Erythroblast (primary cell): ENCODE results near the gene UBE2G2.

Experiments
- GATA1 ChIP-seq: IDR thresholded peaks from 2 replicates; pipeline ENCODE4 v1.6.1; 2011; ENCODE audit warnings: low read depth, mild to moderate bottlenecking, control low read depth, low read length, moderate library complexity
- POLR2A ChIP-seq: IDR thresholded peaks from 2 replicates; pipeline ENCODE4 v1.6.1; 2011; ENCODE audit warnings: mild to moderate bottlenecking, low read length

- TF ChIP-seq POLR2A (no peak), GATA1 (no peak)
These were observed 3.6 kb upstream of the UBE2G2 start for GRCh38 chr21:44805226-44805625.
